ENCODE measurements around the gene NAALADL2.

GRCh38 chr3:175399156-175399840 is 540.2 kb downstream of the NAALADL2 start:
- TF ChIP-seq, protein P1, sequence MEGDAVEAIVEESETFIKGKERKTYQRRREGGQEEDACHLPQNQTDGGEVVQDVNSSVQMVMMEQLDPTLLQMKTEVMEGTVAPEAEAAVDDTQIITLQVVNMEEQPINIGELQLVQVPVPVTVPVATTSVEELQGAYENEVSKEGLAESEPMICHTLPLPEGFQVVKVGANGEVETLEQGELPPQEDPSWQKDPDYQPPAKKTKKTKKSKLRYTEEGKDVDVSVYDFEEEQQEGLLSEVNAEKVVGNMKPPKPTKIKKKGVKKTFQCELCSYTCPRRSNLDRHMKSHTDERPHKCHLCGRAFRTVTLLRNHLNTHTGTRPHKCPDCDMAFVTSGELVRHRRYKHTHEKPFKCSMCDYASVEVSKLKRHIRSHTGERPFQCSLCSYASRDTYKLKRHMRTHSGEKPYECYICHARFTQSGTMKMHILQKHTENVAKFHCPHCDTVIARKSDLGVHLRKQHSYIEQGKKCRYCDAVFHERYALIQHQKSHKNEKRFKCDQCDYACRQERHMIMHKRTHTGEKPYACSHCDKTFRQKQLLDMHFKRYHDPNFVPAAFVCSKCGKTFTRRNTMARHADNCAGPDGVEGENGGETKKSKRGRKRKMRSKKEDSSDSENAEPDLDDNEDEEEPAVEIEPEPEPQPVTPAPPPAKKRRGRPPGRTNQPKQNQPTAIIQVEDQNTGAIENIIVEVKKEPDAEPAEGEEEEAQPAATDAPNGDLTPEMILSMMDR (IDR thresholded peaks at IDR 0.05): no peak
- no peak for TF ChIP-seq EZH2 (IDR thresholded peaks at IDR 0.05; ENCODE audit: borderline replicate concordance, insufficient read depth, low read depth, low read length, poor library complexity, severe bottlenecking)

Data from B cell (primary cell).